GM18502 (cell line): ENCODE data around the gene N4BP3.

Experiments
- ATAC-seq: cut with Tn5 transposase; IDR thresholded peaks from one replicate; pipeline ENCODE4 v1.9.1; 2021; ENCODE audit warnings: mild to moderate bottlenecking; ENCODE audit not compliant: unreplicated experiment, poor library complexity

Gene N4BP3

GRCh38 chr5:178094345-178094744 lies 19.0 kb upstream of the N4BP3 start:
- no peak for ATAC-seq

DNA sequence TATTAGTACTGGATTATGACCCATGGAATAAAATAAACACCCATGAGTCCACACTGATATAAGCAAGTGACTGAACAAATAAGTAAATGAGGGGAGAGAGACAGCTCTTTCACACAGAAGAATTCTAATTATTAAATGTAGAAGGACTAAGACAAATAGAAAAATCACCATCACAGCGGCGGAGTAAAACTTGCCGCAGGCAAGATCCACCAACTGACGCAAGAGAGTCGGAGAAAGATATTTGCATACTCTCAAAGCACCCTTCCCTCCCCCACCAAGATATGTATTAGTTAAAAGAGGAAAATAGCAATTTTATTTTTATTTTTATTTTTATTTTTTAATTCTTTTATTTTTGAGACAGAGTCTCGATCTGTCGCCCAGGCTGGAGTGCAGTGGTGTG lies 14.6 kb upstream of the N4BP3 start:
- no peak for ATAC-seq

GRCh38 chr5:178103612-178104011 lies 9.7 kb upstream of the N4BP3 start:
- ATAC-seq, result no peak

GRCh38 chr5:178104492-178104891 lies 8.8 kb upstream of the N4BP3 start:
- no peak for ATAC-seq

DNA sequence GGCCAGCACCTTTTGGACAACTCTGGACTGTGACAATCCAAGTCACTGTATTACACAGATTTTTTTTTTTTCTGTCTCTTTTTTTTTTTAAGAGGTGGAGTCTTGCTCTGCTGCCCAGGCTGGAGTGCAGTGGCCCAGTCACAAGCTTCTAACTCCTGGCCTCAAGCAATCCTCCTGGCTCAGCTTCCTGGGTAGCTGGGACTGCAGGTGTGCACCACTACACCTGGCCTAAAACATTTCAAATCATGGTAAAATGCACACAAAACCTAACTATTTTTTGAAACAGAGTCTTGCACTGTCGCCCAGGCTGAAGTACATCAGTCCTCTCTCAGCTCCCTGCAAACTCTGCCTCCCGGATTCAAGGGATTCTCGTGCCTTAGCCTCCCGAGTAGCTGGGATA lies 7.2 kb upstream of the N4BP3 start:
- no peak for ATAC-seq

GRCh38 chr5:178106556-178107239 lies 6.6 kb upstream of the N4BP3 start:
- peak; percentile 58 for ATAC-seq

- ATAC-seq, result no peak
These were observed 5.5 kb upstream of the N4BP3 start for GRCh38 chr5:178107756-178108310.

GRCh38 chr5:178108446-178108845 lies 4.9 kb upstream of the N4BP3 start:
- no peak for ATAC-seq

GRCh38 chr5:178108966-178109365 lies 4.4 kb upstream of the N4BP3 start:
- ATAC-seq, result no peak

GRCh38 chr5:178110511-178110910 lies 2.8 kb upstream of the N4BP3 start:
- ATAC-seq, result no peak

DNA sequence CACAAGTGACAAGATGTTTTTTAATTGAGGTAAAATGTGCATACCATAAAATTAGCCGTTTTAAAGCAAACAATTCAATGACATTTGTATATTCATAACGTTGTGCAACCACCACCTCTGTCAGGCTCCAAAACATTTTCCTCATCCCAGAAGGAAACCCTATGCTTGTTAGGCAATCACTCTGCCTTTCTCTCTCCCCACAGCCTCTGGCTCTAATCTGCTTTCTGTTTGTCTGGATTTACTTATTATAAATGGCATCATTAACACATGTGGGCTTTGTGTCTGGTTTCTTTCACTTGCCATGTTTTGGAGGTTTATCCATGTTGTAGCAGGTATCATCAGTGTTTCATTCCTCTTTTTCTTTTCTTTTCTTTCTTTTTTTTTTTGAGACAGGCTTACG lies 1.4 kb upstream of the N4BP3 start:
- ATAC-seq, result no peak

- ATAC-seq, result no peak
These were observed 787 bp upstream of the N4BP3 start for GRCh38 chr5:178112545-178112944.

DNA sequence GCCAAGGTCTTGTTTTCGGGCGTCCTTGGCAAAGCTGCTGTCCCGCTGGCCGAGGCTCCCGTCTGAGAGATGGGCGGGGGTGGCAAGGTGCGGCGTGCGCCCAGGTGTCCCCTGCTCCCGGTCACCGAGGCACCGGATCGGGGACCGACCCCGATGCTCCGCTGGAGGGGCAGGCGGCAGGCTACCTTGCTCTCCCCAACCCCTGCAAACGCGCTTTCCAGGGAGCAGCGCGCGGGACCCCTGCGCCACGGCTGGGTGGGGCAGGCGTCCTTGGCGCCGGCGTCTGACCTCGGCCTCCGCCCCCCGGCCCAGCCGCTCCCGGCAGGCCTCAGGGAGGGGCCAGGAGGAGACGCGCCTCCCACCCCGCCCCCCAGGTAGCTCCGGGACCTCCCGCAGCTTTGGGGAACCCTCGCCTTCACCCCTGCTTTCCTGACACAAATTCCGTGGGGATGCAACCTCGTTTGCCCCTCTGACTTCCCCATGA lies 551 bp downstream of the N4BP3 start:
- no peak for ATAC-seq

DNA sequence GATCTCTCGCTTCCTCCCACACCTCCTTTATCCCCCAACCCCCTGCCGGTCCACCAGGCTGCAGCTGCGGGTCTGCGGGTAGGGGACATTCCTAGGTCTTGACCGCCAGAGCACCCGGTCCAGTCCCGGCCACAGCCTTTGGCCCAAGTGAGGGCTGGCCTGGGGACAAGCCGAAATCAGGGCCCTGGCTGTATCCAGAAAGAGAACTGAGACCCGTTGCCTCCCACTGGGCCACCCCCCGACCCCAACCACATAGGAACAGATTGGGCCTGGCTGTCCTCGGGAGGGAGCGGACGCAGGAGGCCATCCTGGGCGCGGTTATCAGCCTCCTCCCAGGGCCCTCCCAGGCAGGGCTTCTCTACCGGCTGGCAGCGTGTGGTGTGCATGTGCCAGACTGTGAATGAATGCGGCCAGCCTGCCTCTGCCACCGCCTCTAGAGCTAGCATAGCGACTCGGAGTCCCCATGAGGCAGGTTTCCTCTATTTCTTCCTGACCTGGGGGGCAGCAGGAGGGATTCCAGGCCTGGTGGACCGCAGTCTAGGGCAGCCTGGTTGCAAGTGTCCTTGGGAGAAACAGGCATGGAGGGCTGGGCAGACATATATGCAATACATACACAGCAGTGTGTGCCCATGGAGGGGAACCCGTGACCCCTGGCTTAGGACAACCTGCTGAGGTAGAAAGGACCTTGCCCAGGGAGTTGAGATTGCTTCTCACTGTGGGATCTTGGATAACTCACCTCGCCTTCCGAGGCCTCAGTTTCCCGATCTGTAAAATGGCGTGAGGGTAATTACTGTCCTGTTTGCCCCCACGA lies 1.2 kb downstream of the N4BP3 start:
- no peak for ATAC-seq

GRCh38 chr5:178115136-178115813 lies 1.9 kb downstream of the N4BP3 start:
- ATAC-seq, result peak; percentile 21

- ATAC-seq, result no peak
These were observed 2.4 kb downstream of the N4BP3 start for GRCh38 chr5:178115814-178116142.

- ATAC-seq, result peak; percentile 37
These were observed 3.0 kb downstream of the N4BP3 start for GRCh38 chr5:178116143-178116885.

GRCh38 chr5:178117923-178118701 lies 4.8 kb downstream of the N4BP3 start:
- no peak for ATAC-seq

GRCh38 chr5:178119915-178120606 lies 6.7 kb downstream of the N4BP3 start:
- no peak for ATAC-seq
